Esophagus muscularis mucosa (tissue), 4 donors: ENCODE measurements around the gene TRAPPC11.

Experiments
- CTCF ChIP-seq, 3 experiments: fragments of 200-600 bp in 2 of 3; fragments of 450-650 bp in 1 of 3; sonication (generic) in 2 of 3; IDR thresholded peaks; one replicate each; pipeline ENCODE4 v1.5.1; 2017 to 2019; ENCODE audit warnings: antibody characterized with exemption in 3 of 3, mild to moderate bottlenecking in 2 of 3, moderate library complexity in 1 of 3
- EP300 ChIP-seq: sonication (generic); formaldehyde crosslinking; IDR thresholded peaks from one replicate; pipeline ENCODE4 v1.6.1; 2017; ENCODE audit warnings: antibody characterized with exemption
- POLR2A ChIP-seq: fragments of 450-650 bp; IDR thresholded peaks from one replicate; pipeline ENCODE4 v1.6.1; 2017; ENCODE audit warnings: antibody characterized with exemption, moderate library complexity, mild to moderate bottlenecking, low read depth
- POLR2AphosphoS5 ChIP-seq, 2 donors: sonication (generic); formaldehyde crosslinking; IDR thresholded peaks; one replicate each; pipeline ENCODE4 v1.6.1; 2017; ENCODE audit warnings: antibody characterized with exemption in 2 of 2

GRCh38 chr4:183627979-183628588, 31.0 kb upstream of the TRAPPC11 start:
- TF ChIP-seq CTCF (IDR thresholded peaks at IDR 0.05) = no peak
- TF ChIP-seq POLR2AphosphoS5 (IDR thresholded peaks at IDR 0.05) = no peak
- no peak for TF ChIP-seq POLR2A
- TF ChIP-seq EP300 = no peak
